Umbilical cord (tissue), 2 donors: ENCODE results near the gene RAB35. TPM values are rescaled to one million over a fixed set of nuclear protein-coding genes. Genes with fewer than 3 reads are reported as not detected.

Experiments used
- DNase-seq: peaks from one replicate; pipeline ENCODE4 v3.0.0-alpha.2; 2015; ENCODE audit warnings: low spot score
- total RNA-seq: library from RNA; depleted of rRNA; stranded (reverse); fragments of >200 nt; gene quantifications from one replicate; pipeline ENCODE4 v1.2.3, GENCODE V29; 2014; ENCODE audit warnings: low replicate concordance; ENCODE audit not compliant: insufficient read depth

The RAB35 gene
- total RNA-seq, 1 donor from 2014 or later: 33.5 TPM

- DNase-seq: peak; percentile 99
Measured at GRCh38 chr12:120086801-120087621, 29.5 kb downstream of the RAB35 start.

- no peak for DNase-seq
Measured at GRCh38 chr12:120085920-120086645, 30.5 kb downstream of the RAB35 start.

- no peak for DNase-seq
Measured at GRCh38 chr12:120081641-120082040, 34.9 kb downstream of the RAB35 start.

- no peak for DNase-seq
Measured at GRCh38 chr12:120079411-120080400, 36.8 kb downstream of the RAB35 start.

GRCh38 chr12:120078868-120079267 is 37.7 kb downstream of the RAB35 start:
- no peak for DNase-seq

- no peak for DNase-seq
Measured at GRCh38 chr12:120077260-120077659, 39.3 kb downstream of the RAB35 start.

- DNase-seq: no peak
Measured at GRCh38 chr12:120076651-120077050, 39.9 kb downstream of the RAB35 start.

GRCh38 chr12:120075034-120075616 is 41.4 kb downstream of the RAB35 start:
- DNase-seq: no peak

- DNase-seq: no peak
Measured at GRCh38 chr12:120072472-120073249, 43.9 kb downstream of the RAB35 start.

- DNase-seq: no peak
Measured at GRCh38 chr12:120071493-120072020, 45.0 kb downstream of the RAB35 start.

- no peak for DNase-seq
Measured at GRCh38 chr12:120069278-120069677, 47.3 kb downstream of the RAB35 start.

- no peak for DNase-seq
Measured at GRCh38 chr12:120067901-120068300, 48.7 kb downstream of the RAB35 start.

GRCh38 chr12:120067084-120067869 is 49.3 kb downstream of the RAB35 start:
- no peak for DNase-seq

GRCh38 chr12:120066341-120066740 is 50.2 kb downstream of the RAB35 start:
- no peak for DNase-seq

- no peak for DNase-seq
Measured at GRCh38 chr12:120065472-120065871, 51.1 kb downstream of the RAB35 start.

GRCh38 chr12:120064054-120064940 is 52.3 kb downstream of the RAB35 start:
- no peak for DNase-seq

- DNase-seq: no peak
Measured at GRCh38 chr12:120062976-120063579, 53.5 kb downstream of the RAB35 start.
